Activated CD4-positive, alpha-beta T cell treated with anti-CD3 and anti-CD28 coated beads for 36 hours (primary cell): ENCODE measurements around the gene RPL36. TPM values are rescaled to one million over a fixed set of nuclear protein-coding genes. Genes with fewer than 3 reads are reported as not detected.
"Not testable (repeated sequence)": the region's sequence is repeated elsewhere in the genome, so short reads cannot be mapped to it uniquely, and the experiment has no call there.

ENCODE experiments used
- ATAC-seq: fragments of 200-7000 bp; cut with Tn5 transposase; one replicate; pipeline ENCODE4 v1.10.0; 2021; ENCODE audit warnings: mild to moderate bottlenecking, moderate library complexity
- CTCF ChIA-PET: fragments of 350-600 bp; sonication (Branson Sonifier 250); formaldehyde crosslinking; loops from one replicate; lab custom pipeline; 2021; ENCODE audit warnings: antibody characterized with exemption; lab: Charles Lee
- POLR2A ChIA-PET: fragments of 350-600 bp; sonication (Branson Sonifier 250); formaldehyde crosslinking; loops from one replicate; lab custom pipeline; 2021; ENCODE audit warnings: antibody characterized with exemption, inconsistent platforms; lab: Charles Lee
- DNase-seq: peaks from one replicate; pipeline ENCODE4 v3.0.0-alpha.2; 2020
- H3K27ac Mint-ChIP-seq: one replicate; pipeline ENCODE4 v1.8.0; 2021; ENCODE audit warnings: mixed read lengths
- H3K27me3 Mint-ChIP-seq: one replicate; pipeline ENCODE4 v1.8.0; 2021; ENCODE audit warnings: mixed read lengths
- H3K36me3 Mint-ChIP-seq: one replicate; pipeline ENCODE4 v1.8.0; 2021; ENCODE audit warnings: low read depth, mixed read lengths
- H3K4me1 Mint-ChIP-seq: one replicate; pipeline ENCODE4 v1.8.0; 2021; ENCODE audit warnings: mixed read lengths
- H3K4me3 Mint-ChIP-seq: one replicate; pipeline ENCODE4 v1.8.0; 2021; ENCODE audit warnings: mild to moderate bottlenecking, moderate library complexity, mixed read lengths
- H3K9me3 Mint-ChIP-seq: one replicate; pipeline ENCODE4 v1.8.0; 2021; ENCODE audit warnings: low read depth, mixed read lengths
- intact Hi-C, 2 experiments: fragments of 100-400 bp; cut with DNase I in 1 of 2; cut with micrococcal nuclease in 1 of 2; formaldehyde crosslinking; loops; one replicate each; pipeline versions ENCODE4 v1.14.2 to v1.15.1; 2022 to 2024; cut with DNase I, micrococcal nuclease
- total RNA-seq, 2 experiments: library from RNA; stranded (reverse); gene quantifications; one replicate each; pipeline ENCODE4 v1.2.3, GENCODE V29; 2021

Gene RPL36
- total RNA-seq, 2 experiments from 2014 or later, result 1,452 to 1,530 TPM

GRCh38 chr19:5697022-5697889, 7.2 kb downstream of the RPL36 start:
- Mint-ChIP-seq H3K9me3 (no peaks in the 10 kb centered on the region), H3K27me3 (no peaks in the 10 kb centered on the region), H3K36me3 (peaks cover 53% of the 10 kb centered on the region), H3K4me1 (peaks cover 5% of the 10 kb centered on the region), H3K4me3 (no peak overlapping the region), H3K27ac (no peak overlapping the region)
- ChIA-PET POLR2A (no interaction called here), CTCF (interaction anchor here (1.0 kb wide), 1 partner anchor 17 kb away, joined by 3 read pairs; no protein-coding TSS in a partner anchor)
- DNase-seq, result no peak
- intact Hi-C loops, result no loop called here
- no peak for ATAC-seq

DNA sequence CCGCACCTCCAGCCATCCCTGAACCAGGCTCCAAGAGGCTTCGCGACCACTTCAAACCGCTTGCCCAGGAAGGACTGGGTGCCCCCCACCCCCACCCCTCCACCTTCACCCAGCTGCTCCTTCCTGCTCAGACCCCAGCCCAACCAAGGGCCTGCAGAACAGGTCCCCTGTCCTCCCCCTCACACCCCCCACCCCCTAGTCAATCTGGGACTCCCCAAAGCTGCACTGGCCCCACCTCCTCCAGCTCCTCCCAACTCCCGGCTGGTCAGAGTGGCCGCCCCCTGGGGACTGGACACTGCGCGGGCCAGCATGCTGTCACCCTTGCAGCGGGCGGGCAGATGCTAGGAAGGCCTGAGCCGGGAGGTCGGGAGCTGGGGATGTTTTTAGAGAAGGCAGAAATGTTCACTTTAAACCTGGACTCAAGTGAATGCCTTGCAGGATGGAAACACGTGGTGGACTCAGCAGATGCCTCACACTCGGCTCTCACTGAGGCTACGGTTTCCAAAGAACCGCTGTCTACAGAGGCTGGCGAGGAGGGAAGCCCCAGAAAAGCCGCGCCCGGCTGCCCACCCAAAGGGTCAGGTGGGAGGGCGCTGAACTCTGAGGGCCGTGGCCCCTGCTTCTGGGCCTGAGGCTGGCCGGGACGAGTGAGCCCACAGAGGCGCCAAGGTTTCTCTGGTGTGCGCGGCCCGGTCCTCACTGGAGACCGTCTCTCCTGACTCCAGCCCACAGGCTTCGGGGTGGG, 8.0 kb downstream of the RPL36 start:
- Mint-ChIP-seq H3K4me1 (no peaks in the 10 kb centered on the region), H3K27ac (no peak overlapping the region), H3K27me3 (no peaks in the 10 kb centered on the region), H3K9me3 (no peaks in the 10 kb centered on the region), H3K4me3 (no peak overlapping the region), H3K36me3 (peaks cover 46% of the 10 kb centered on the region)
- intact Hi-C loops, result no loop called here
- DNase-seq (no peak), ATAC-seq (no peak)
- ChIA-PET CTCF (interaction anchor here (1.0 to 2.0 kb wide), 2 partner anchors 8 to 16 kb away, joined by 3 to 6 read pairs; partner anchors contain the start of gene RPL36), POLR2A (no interaction called here)

DNA sequence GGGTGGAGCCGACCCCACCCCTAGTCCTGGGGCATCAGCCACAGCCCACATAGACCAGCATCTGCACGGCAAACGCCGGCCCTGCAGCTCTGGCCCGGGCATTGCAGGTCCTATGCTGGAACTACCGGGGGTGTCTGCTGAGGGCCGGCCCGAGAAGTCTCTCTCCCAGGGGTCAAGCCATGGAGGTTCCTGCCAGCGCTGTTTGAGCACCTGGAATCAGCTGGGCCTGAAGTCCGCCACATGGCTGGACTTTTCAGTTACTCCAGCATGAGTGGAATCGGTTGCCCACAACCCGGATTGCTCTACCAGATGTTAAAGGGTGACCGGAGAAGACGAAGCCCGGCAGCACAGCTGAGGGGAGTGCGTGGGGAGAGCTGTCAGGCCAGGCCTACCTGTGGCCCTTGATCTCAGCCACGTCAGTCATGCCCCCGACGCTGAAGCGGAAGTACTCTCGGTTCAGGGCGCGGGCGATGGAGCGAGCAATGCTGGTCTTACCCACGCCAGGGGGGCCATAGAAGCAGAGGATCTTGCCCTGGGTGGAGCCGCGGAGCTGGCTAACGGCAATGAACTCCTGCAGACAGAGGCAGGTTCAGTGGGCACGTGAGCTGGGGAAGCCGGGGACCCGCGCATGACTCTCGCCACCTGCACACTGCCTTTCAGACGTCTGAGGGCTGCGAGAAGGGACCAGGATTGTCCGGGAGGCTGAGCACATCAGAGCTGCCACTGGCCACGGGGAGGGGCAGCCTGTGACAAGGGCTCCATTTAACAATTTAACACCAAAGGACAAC, 8.7 kb downstream of the RPL36 start:
- H3K4me1 Mint-ChIP-seq, result no peaks in the 10 kb centered on the region
- H3K4me3 Mint-ChIP-seq, result no peak overlapping the region
- no peak for DNase-seq
- intact Hi-C loops, result no loop called here
- H3K27ac Mint-ChIP-seq, result no peak overlapping the region
- H3K36me3 Mint-ChIP-seq, result peaks cover 49% of the 10 kb centered on the region
- H3K9me3 Mint-ChIP-seq, result no peaks in the 10 kb centered on the region
- ChIA-PET CTCF (interaction anchor here (0.5 to 2.0 kb wide), 3 partner anchors 9 to 987 kb away, joined by 3 to 6 read pairs (median 4); partner anchors contain the start of gene RPL36), POLR2A (no interaction called here)
- ATAC-seq, result no peak
- H3K27me3 Mint-ChIP-seq, result no peaks in the 10 kb centered on the region

GRCh38 chr19:5700455-5701092, 10.5 kb downstream of the RPL36 start:
- H3K9me3 Mint-ChIP-seq, result no peaks in the 10 kb centered on the region
- POLR2A ChIA-PET, result interaction anchor here (1.0 kb wide), 1 partner anchor 9 kb away, joined by 6 read pairs; no protein-coding TSS in a partner anchor
- no peak overlapping the region for H3K27ac Mint-ChIP-seq
- no peak for DNase-seq
- H3K27me3 Mint-ChIP-seq, result no peaks in the 10 kb centered on the region
- no peak for ATAC-seq
- H3K36me3 Mint-ChIP-seq, result peaks cover 41% of the 10 kb centered on the region
- no peak overlapping the region for H3K4me3 Mint-ChIP-seq
- intact Hi-C loops, result no loop called here
- H3K4me1 Mint-ChIP-seq, result no peaks in the 10 kb centered on the region
- CTCF ChIA-PET, result interaction anchor here (0.7 kb wide), 1 partner anchor 17 kb away, joined by 4 read pairs; no protein-coding TSS in a partner anchor

DNA sequence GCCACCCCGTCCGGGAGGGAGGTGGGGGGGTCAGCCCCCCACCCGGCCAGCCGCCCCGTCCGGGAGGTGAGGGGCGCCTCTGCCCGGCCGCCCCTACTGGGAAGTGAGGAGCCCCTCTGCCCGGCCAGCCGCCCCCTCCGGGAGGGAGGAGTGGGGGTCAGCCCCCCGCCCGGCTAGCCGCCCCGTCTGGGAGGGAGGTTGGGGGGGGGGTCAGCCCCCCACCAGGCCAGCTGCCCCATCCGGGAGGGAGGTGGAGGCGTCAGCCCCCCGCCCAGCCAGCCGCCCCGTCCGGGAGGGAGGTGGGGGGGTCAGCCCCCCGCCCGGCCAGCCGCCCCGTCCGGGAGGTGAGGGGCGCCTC, 11.9 kb downstream of the RPL36 start:
- intact Hi-C loops, H3K27ac Mint-ChIP-seq, H3K27me3 Mint-ChIP-seq, CTCF ChIA-PET, H3K4me1 Mint-ChIP-seq, H3K4me3 Mint-ChIP-seq, DNase-seq, ATAC-seq, H3K9me3 Mint-ChIP-seq: not testable (repeated sequence)
- peaks cover 46% of the 10 kb centered on the region for H3K36me3 Mint-ChIP-seq
- POLR2A ChIA-PET, result interaction anchor here (0.7 kb wide), 1 partner anchor 420 kb away, joined by 3 read pairs; no protein-coding TSS in a partner anchor

- H3K27ac Mint-ChIP-seq, result no peak overlapping the region
- no peak overlapping the region for H3K4me3 Mint-ChIP-seq
- POLR2A ChIA-PET, result interaction anchor here (0.5 kb wide), 1 partner anchor 1034 kb away, joined by 6 read pairs; the partner anchor contains the start of gene GPR108
- H3K9me3 Mint-ChIP-seq, result no peaks in the 10 kb centered on the region
- ATAC-seq (no peak), DNase-seq (no peak)
- no peaks in the 10 kb centered on the region for H3K4me1 Mint-ChIP-seq
- intact Hi-C loops, result no loop called here
- peaks cover 52% of the 10 kb centered on the region for H3K36me3 Mint-ChIP-seq
- H3K27me3 Mint-ChIP-seq, result no peaks in the 10 kb centered on the region
- CTCF ChIA-PET, result interaction anchor here (0.9 kb wide), 1 partner anchor 14 kb away, joined by 3 read pairs; the partner anchor contains the start of gene RPL36
Observed at GRCh38 chr19:5703819-5704818, 14.0 kb downstream of the RPL36 start.

GRCh38 chr19:5705552-5705951, 15.5 kb downstream of the RPL36 start:
- Mint-ChIP-seq H3K36me3 (peaks cover 52% of the 10 kb centered on the region), H3K27ac (no peak overlapping the region), H3K27me3 (no peaks in the 10 kb centered on the region), H3K4me1 (no peaks in the 10 kb centered on the region), H3K4me3 (no peak overlapping the region), H3K9me3 (no peaks in the 10 kb centered on the region)
- intact Hi-C loops, result no loop called here
- ATAC-seq (no peak), DNase-seq (no peak)
- ChIA-PET POLR2A (interaction anchor here (1.0 kb wide), 1 partner anchor 10 kb away, joined by 3 read pairs; no protein-coding TSS in a partner anchor), CTCF (interaction anchor here (0.6 to 1.4 kb wide), 2 partner anchors 16 to 44 kb away, joined by 3 to 4 read pairs; partner anchors contain the start of gene RPL36)

DNA sequence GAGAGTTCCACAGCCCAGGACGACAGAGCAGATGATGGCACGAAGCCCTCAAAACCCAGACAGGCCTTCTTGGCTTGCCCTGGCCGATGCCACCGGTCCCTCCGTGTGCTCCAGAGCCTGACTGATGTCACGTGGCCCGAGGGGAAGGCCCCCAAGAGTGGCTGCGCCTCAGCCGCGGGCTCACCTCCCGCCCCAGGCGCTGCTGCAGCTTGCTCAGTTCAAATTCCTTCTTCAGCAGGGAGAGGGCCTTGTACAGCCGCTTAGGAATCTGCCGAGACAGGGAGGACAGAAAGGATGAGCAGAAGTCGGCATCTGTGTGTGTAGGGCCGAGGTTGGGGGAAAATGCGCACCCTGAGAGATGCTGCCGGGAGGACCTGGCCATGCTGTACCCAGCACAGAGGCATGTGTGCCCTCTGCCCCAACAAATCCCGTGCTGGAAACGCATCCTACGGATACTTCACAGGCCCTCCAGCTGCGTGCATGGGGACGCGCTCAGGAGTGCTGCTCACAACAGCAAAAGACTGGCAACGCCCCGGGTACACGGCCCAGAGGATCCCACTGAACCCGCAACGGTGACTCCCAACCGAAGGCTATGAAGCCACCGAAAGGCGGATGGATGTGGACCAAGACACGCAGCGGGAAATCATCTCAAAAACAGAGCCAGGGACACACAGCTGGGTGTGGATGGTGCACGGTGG, 16.9 kb downstream of the RPL36 start:
- ChIA-PET CTCF (no interaction called here), POLR2A (interaction anchor here (1.8 kb wide), 1 partner anchor 13 kb away, joined by 5 read pairs; the partner anchor contains the start of genes CATSPERD and LONP1)
- Mint-ChIP-seq H3K27me3 (no peaks in the 10 kb centered on the region), H3K27ac (no peak overlapping the region), H3K36me3 (peaks cover 45% of the 10 kb centered on the region), H3K9me3 (no peaks in the 10 kb centered on the region), H3K4me1 (no peaks in the 10 kb centered on the region), H3K4me3 (no peak overlapping the region)
- DNase-seq (no peak), ATAC-seq (no peak)
- intact Hi-C loops, result no loop called here
